Kidney epithelial cell (primary cell): Measurements from ENCODE around the gene FUNDC1. TPM values are rescaled to one million over a fixed set of nuclear protein-coding genes. Genes with fewer than 3 reads are reported as not detected.

ENCODE experiments used
- DNase-seq: peaks from one replicate; pipeline ENCODE4 v3.0.0-alpha.2; 2010; ENCODE audit warnings: low read depth
- H3K27me3 ChIP-seq: 2 replicates; pipeline ENCODE4 v1.6.0; 2011; ENCODE audit warnings: low read length; ENCODE audit not compliant: control insufficient read depth, insufficient read depth
- H3K36me3 ChIP-seq: 2 replicates; pipeline ENCODE4 v1.5.1; 2011; ENCODE audit warnings: low read length; ENCODE audit not compliant: control insufficient read depth, insufficient read depth
- H3K4me3 ChIP-seq: 2 replicates; pipeline ENCODE4 v1.5.1; 2011; ENCODE audit warnings: low read depth, mild to moderate bottlenecking, control low read depth, low read length
- total RNA-seq: library from RNA; depleted of rRNA; stranded (reverse); fragments of >200 nt; gene quantifications from 2 replicates; pipeline ENCODE4 v1.2.3, GENCODE V29; 2015
- TF ChIP-seq, protein P1 (sequence below): IDR thresholded peaks from 2 replicates; pipeline ENCODE4 v1.5.1; 2011; ENCODE audit warnings: mild to moderate bottlenecking, moderate library complexity, low read length, control low read depth, inconsistent platforms; ENCODE audit not compliant: insufficient read depth, poor library complexity, severe bottlenecking

FUNDC1 gene
- total RNA-seq, 1 donor from 2014 or later, result 13.0 TPM

DNA sequence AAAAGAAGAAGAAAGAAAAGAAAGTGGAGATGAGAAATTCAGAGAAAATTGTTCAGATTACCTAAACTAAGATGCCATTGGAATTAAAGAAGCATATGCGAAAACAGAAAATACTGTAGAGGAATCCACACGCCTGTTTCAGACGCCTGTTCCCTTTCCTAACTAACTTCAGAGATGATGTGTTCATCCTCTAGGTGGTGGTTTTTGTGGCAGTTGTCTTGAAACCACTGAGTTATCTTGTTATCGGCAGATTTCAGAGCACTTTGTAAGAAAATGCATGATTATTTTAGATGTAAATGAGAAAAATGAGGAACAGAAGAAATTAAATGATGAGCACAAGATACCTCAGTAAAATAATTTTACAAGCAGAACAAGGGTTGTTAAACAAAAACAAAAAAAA, 48.3 kb downstream of the FUNDC1 start:
- no peak for DNase-seq
- TF ChIP-seq, protein P1, sequence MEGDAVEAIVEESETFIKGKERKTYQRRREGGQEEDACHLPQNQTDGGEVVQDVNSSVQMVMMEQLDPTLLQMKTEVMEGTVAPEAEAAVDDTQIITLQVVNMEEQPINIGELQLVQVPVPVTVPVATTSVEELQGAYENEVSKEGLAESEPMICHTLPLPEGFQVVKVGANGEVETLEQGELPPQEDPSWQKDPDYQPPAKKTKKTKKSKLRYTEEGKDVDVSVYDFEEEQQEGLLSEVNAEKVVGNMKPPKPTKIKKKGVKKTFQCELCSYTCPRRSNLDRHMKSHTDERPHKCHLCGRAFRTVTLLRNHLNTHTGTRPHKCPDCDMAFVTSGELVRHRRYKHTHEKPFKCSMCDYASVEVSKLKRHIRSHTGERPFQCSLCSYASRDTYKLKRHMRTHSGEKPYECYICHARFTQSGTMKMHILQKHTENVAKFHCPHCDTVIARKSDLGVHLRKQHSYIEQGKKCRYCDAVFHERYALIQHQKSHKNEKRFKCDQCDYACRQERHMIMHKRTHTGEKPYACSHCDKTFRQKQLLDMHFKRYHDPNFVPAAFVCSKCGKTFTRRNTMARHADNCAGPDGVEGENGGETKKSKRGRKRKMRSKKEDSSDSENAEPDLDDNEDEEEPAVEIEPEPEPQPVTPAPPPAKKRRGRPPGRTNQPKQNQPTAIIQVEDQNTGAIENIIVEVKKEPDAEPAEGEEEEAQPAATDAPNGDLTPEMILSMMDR, result no peak

DNA sequence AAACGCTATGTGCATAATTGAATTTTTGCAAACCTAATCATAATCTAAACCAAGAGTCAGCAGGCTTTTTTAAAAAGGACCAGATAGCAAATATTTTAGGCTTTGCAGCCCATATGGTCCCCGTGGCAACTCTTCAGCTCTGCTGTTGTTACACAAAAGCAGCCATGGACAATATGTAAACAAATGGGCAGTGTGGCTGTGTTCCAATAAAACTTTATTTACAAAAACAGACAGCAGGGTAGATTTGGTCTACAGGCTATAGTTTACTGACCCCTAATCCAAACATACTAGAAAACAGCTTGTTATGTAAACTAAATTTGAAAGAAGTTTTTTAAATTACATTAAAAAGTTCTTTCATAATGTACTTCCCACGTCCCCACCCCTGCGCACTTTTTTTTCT, 53.1 kb downstream of the FUNDC1 start:
- Histone ChIP-seq H3K4me3 (no peak overlapping the region), H3K27me3 (no peaks in the 10 kb centered on the region), H3K36me3 (no peaks in the 10 kb centered on the region)
- TF ChIP-seq, protein P1, result no peak
- DNase-seq, result no peak

More for the DNA sequence above, 48.3 kb downstream of the FUNDC1 start:
- no peaks in the 10 kb centered on the region for H3K36me3 ChIP-seq
- H3K4me3 ChIP-seq, result no peak overlapping the region
- H3K27me3 ChIP-seq, result no peaks in the 10 kb centered on the region

DNA sequence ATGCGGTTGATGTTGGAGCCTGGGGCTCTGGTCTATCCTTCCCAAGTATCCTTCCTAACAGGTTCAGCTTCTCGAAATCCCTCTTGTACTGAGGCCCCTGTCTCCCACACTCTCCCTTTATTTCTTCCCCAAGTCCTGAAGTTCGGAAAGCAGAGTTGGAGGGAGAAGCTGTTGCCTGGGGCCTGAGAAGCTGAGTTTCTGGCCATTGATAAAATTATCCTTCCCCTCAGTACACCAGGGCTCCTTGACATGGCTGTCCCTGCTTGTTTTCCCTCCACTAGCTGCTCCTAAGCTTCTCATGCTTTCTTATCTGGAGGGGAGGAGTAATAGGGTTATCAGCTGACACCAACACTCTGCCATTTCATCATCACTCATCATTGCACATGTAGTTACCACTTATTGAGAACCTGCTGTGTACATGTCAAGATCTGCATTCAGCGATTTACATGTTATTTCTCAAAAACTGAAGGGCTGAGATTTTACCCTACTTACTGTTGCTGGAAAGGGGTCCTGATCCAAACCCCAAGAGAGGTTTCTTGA, 58.0 kb downstream of the FUNDC1 start:
- Histone ChIP-seq H3K36me3 (no peaks in the 10 kb centered on the region), H3K27me3 (no peaks in the 10 kb centered on the region), H3K4me3 (no peak overlapping the region)
- TF ChIP-seq, protein P1, result no peak
- no peak for DNase-seq

DNA sequence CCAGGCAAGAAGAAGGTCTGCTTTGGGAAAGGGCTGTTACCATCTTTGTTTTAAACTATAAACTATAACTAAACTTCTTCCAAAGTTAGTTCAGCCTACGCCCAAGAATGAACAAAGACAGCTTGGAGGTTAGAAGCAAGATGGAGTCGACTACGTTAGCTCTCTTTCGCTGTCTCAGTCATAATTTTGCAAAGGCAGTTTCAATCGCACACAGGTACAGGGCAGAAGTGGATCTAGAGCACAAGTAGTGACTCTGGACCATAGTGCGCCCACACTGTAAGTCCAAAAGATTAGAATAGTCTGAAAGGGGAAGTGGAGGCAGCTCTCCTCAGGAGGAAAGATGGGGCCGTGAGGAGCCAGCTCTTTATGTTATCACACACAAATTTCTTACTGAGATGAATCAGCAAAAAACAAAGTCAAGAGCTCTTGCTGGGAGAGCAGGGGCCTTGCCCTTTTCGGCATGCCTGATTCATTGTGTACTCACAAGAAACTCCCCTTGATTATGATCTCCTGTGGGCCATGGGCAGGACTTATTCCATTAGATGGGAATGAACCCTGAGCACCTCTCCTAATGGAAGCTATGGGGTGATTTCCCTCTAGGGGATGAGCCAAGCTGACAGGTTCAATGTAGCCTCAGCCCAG, 58.6 kb downstream of the FUNDC1 start:
- no peak for DNase-seq
- TF ChIP-seq, protein P1, result no peak

DNA sequence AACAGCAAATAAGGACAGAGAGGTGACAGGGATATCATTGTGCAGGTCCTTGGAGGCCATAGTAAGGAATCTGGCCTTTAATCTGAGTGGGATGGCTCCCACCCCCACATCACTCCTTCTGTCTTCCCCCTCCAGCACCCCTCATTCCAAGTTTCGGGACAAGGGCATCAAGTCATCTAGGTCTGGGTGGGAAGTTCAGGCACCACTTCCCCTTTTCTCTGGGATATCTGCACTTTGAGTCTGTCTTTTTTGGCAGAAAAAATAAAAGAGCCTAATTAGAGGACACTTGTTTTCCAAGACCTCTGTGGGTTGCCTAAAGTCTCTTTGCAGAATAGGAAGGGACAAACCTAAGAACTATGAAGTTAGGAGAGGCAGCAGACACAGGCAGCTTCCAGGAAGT, 60.1 kb downstream of the FUNDC1 start:
- DNase-seq, result no peak
- no peak overlapping the region for H3K4me3 ChIP-seq
- H3K27me3 ChIP-seq, result no peaks in the 10 kb centered on the region
- H3K36me3 ChIP-seq, result no peaks in the 10 kb centered on the region
- TF ChIP-seq, protein P1, result no peak

More for the DNA sequence above, 58.6 kb downstream of the FUNDC1 start:
- Histone ChIP-seq H3K4me3 (no peak overlapping the region), H3K27me3 (no peaks in the 10 kb centered on the region), H3K36me3 (no peaks in the 10 kb centered on the region)

DNA sequence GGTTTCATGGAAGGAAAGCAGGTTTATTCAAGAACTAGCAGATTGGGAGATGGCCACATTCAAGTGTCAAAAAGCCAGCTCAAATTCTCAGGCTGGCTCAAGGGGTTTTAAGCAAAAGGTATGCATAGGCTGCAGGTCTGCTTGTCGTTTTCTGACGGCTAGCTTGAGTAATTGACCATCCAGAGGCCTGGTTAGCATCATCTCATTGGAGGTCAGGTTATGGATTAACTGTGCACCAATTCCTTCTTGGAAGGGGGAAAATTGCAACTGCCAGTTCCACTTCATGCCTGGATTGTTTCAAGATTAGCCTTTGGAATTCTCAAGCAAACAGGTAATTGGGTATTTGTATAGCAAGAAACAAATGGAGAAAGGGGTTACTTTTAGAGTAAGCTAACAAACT, 62.1 kb downstream of the FUNDC1 start:
- no peak overlapping the region for H3K4me3 ChIP-seq
- H3K27me3 ChIP-seq, result no peaks in the 10 kb centered on the region
- peak; percentile 9 for DNase-seq
- no peaks in the 10 kb centered on the region for H3K36me3 ChIP-seq
- TF ChIP-seq, protein P1, result no peak
